Activated CD4-positive, alpha-beta T cell treated with anti-CD3 and anti-CD28 coated beads, Interleukin-10, Interleukin-2, amounts not matched to agents 100 ng/mL and 50 ng/mL, durations not matched to agents 16 hours and 8 hours (primary cell): ENCODE data around the gene YAP1.

ENCODE experiments used
- DNase-seq: peaks from one replicate; pipeline ENCODE4 v3.0.0-alpha.2; 2020

YAP1 gene

DNA sequence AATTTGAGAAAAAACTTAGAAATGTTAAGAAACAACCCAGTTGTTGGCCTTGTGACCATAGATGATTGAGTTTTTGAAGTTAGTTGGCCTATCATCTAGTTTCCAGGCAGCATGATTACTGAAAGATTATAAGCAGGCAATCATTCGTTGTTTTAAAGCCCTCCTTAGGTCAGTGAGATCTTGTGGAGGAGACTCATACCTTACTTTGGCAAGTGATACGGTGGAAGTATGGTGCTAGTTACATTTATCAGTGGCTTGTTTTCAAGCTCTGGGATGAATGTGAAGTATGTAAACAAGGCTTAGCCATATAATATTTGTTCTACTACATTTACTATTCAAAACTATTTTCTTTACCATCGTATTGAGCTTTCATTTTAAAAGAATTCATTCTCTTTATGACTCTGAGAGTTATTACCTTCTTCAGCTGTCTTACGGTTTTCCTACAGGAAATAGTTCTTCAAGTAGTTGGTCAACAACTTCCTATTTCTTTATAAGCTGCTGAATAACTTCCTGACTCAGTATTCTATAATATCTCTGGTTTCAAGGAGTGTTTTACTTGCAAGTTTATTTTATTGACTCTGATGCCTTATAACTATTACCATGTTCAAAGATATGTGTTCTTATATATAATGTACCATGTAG is 7.3 kb downstream of the YAP1 start:
- no peak for DNase-seq

DNA sequence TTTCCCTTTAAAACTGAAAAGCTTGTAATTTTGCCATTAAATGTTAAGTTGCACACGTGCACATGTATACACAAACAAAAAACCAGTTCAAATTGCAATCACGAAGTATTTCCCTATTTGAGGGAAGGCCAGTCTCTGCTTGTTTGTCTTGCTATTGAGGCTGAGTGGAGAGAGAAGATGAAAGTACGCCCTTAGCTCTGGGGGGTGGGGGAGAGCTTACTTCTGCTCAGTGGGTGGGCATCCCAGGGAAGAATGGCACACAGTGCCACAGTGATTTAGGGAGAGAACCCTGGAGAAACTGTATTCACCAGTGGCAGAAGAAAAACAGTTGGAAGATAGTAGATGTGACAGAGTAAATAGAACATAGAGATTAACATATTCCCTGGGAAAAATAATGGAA is 8.7 kb downstream of the YAP1 start:
- DNase-seq = no peak

DNA sequence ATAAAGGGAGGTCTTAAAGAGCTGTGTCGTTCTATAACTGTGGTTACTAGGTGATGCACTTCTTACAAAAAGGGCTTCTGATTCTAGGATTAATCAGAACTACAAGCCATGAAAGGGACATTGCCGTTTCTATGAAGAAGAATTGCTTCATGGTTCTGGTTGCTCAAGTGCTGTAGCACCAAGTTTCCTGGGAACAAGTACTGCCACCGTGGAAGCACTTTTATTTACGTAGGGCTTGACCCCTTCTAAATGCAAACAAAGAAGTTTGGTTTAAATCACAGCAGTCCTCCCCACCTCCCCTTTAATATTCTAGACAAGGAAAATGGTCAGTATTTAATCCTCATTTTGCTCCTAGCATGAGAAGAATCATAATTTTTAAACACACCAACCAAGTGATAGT is 9.8 kb downstream of the YAP1 start:
- DNase-seq = no peak

DNA sequence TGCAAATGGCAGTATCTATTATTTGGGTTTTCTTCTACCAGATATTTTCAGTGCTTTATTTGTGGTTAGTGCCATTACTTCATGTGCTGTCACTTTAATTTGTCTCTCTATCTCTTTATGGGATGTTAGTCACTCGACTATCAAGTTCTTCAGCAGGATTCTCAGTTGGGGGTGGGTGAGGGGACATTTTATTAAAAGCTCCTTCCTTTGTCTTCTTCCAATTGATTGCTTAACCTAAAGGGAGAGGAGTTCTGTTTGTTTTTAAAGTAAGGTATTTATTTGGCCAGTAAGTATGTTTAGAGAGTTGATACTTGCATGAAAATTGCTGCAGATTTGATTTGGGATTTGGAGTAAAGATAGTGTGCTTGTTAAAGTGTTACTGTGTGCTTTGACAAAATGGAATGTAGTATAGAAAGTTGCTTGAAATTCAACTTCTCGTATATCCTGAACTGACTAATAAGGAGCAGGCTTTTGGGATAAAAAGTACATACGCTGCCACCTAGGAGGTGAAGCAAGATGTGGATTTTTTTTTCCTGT is 10.3 kb downstream of the YAP1 start:
- DNase-seq = no peak

DNA sequence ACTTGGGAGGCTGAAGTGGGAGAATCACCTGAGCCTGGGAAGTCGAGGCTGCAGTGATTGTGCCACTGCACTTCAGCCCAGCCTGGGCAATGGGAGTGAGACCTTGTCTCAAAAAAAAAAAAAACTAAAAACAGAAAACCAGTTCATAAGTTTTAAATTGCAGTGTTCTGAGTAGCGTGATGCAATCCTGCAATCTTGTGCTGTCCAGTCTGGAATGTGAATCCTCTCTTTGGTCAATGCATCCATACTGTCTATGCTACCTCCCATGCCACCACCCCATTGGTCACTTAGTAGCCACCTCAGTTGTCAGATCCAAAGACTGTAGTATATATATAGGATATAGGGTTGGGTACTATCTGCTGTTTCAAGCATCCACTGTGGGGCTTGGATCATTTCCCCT is 11.1 kb downstream of the YAP1 start:
- no peak for DNase-seq

DNA sequence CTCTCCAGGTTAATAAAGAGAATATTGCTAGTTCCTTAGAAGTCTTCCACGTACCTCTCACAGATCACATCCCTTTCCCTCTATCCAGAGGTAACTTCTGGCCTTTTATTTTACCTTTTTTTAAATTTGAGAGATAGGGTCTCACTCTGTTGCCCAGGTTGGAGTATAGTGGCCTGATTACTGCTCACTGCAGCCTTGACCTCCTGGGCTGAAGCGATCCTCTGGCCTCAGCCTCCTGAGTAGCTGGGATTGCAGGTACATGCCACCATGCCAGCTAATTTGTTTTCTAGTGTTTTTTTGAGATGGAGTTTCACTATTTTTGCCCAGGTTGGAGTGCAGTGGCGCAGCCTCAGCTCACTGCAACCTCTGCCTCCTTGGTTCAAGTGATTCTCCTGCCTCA is 24.4 kb downstream of the YAP1 start:
- DNase-seq = no peak

DNA sequence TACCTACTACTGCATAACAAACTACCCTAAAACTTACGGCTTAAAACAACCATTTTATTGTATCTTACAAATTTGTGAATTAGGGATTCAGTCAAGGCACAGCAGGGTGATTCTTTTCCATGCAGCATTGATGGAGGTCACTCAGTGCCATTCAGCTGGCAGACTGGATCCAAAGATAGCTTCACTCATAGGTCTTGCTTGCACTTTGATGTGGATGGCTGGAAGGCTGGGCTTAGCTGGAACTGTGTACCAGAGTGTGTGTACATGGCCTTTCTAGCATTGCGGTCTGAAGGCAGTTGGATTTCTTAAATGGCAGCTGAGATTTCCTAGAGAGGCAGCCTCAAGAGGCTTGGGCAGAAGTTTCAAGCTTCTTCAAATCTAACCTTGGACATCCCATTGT is 25.0 kb downstream of the YAP1 start:
- no peak for DNase-seq

DNA sequence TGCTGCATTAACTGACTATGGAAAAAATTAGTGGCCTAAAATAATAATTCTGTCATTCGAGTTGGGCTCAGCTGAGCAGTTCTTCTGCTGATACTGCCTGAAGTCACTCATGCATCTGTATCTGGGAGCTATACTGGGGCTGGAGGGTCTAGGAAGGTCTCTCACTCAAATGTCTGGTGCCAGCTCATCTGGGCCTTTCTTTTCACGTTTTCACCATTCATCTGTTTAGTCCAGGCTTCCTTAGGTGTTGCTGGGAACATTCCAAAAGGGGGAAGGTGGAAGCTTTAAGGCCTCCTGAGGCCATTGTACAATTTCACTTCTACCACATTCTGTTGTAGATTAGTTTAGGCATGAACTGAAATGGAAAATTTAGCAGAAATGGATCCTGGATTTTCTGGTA is 28.0 kb downstream of the YAP1 start:
- no peak for DNase-seq

DNA sequence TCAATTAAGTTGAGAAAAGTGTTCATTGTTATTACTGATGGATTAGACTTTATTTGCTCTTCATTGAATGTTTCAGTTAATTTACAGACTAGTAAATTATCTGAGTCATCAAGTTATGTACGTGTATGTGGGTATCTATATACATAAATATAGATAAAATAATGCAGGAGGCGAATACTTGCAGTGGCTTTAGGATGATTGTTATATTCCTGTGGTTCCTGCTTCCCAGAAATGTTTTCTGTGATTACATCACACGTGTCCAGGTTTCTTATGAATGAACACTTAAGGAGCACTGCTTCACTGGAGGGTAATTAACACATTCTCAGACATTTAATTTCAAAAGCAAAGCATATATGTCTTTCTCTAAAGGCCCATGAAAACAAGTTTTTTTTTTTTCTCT is 28.4 kb downstream of the YAP1 start:
- no peak for DNase-seq

DNA sequence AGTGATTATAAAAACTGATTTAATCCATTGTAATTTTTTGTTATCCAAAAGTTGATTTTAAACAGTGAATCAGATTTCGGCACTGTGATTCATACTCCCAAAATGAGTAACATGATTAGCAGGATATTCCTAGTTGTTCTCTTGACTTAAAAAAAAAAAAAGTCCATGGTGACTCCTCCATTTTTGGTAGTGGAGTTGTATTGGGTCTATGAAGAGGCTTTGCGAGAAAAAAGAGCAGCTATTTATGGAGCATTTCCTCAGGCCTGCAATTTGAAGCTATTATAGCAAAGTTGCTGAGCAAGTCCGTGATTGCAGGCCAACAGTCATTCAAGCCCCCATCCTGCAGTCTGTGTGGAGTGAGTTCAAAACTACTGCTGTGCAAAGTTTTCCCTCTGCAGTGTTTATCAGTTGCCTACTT is 28.8 kb downstream of the YAP1 start:
- no peak for DNase-seq

DNA sequence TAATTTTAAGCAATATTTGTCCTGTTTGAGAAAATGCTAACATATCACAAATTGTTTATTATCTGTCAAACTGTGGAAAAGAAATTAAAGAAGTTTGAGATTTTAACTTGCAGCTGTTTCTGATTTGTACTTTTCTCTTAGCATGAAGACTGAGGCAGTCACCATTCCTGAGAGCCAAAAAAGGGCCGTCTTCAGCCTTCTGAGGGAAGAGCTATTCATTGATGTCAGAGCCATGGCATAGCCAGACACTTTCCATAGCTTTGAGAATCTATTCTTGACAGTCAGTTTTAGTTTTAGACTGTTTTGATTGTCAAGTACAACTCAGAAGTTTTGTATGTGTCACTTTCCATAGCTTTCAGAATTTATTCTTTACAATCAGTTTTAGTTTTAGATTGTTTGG is 32.1 kb downstream of the YAP1 start:
- DNase-seq = no peak

DNA sequence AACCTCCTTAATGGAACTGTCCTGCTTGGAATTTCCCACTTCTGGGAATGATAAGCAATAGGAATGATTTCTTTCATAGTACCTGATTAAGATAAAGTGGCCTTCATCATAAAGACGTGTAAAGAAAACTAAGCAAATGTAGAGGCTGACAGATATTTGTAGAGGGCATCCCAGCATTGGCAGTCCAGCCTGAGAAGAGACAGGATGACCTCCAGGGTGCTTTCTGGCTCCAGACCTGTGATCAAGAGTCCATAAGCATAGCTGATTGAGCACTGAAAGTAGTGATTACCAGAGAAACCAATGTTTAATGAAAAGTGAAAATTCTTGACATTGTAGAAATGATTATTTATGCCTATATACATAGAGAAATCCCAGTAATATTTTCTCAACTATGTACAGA is 33.6 kb downstream of the YAP1 start:
- DNase-seq = no peak

DNA sequence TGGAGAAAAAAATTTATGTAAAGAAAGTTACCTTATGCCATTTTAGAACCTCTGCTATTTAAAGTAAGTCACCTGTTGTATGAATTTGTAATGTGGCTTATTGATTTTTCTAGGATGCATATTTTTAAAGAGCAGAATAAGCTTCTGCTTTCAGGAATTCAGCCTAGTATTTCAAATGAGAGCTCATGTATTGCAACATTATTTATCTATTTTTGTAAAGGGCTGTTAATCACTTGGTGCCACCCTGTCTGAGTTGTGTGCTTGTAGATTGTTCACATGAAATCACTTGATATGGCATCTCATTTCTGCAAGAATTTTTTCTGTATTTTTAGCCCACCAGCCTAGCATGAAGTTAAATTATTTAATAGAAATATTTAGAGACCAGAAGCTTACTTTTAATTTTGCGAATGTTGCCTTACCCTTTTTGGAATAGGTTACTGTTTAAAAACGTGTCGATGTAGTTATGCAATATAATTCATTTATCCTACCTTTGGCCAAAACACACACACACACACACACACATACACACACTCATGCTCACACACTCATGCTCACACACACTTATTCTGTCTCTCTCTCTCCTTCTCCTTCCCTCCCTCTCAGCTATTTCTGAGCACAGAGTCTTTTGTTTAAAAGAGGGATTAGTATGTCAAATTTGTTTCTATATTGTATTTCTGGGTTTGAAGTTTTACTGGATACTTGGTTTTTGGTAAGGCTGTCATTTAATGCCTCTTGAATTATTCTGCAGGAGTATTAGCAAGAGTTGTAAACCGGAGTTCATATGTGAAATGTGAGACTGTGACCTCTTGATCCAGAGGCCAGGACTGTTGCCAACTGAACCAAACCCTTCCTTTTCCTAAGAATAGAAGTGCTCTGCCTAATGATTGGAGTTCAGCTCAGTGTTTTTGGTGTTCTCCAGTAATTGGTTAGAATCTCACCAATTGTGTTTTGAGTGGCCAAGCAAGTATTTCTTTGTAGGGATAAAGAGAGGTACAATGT is 34.4 kb downstream of the YAP1 start:
- DNase-seq = no peak

DNA sequence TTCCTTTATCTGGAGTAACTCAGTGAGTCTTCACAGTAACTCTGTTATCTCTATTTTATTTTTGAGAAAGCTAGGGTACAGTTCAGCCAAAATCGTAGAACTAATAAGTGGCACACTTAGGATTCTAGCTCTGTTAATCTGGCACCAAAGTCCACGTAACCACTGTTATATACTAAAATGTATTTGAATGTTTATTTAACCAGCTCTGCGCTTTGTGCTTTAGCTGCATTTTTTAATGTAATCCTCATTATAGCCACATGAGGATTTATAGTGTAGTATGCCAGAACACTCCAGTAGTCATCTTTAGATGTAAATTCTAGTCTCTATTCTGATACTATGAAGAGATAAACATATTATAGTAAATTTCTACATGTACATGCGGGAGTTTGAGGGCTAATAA is 36.8 kb downstream of the YAP1 start:
- no peak for DNase-seq

DNA sequence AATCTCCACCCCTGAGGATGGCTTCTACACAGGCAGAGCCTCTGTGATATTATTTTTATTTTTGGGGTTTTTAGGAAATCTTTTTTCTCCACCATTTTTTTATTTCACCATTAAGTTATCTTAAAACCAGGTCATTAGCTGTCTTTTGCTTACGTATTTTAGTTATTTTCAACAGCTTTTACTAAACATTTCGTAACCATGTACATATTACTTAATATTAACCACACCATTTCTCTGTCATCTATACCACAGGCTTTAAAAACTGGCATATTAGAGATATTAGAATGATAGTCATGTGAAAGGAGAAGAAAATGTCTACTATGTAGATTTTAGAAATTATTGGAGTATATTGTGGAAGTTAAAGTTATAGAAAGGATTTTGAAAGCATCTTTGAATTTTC is 37.4 kb downstream of the YAP1 start:
- DNase-seq = no peak

DNA sequence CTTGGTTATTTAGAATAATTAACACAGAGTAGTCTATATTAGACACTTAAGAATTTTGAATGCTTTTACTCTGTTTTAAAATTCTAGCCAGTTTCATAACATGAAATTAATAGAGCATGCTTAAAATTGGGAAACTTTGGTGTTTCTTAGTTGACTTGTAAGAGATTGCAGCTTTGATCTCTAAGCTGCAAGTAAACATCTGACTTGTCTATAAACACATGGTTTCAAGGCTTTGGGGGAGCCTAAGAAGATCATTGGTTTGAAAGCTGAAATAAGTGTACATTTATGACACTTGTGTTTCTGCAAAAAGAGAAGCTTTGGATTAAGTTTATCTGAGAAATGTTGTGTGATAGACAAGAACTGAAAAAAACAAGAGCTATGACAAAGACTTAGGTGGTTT is 37.8 kb downstream of the YAP1 start:
- DNase-seq = no peak

DNA sequence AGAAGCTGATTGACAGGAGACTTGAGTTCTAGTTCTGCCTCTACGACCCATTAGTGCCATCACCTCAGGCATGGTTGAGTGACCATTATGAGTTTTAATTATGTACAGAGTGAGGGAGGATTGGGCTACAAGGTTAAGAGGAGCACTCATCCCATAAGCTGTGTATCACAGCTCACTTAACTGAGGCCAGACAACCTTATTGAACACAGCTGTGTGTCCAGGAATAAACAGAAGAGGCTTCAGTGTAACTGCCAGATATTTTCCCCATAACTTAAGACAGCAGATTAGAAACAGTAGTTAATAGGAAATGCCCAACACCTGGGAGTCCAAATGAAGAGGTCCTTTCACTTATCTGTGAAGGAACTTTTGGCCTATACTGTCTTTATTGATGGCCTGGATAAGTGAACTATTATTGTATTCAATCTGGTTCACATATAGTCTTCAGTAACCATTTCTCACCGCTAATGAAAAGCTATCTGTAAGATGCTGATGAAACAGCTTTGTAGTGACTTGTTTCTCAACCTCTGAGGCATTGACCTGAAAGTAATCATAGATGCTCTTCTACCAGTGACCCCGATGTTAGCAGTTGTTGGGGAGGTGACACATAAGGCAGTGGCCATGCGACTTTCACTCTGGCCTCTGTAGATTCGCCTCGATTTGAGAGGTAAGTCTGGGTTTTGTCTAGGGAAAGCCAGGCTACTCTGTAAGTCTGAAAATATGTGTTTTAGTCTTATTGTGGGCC is 41.7 kb downstream of the YAP1 start:
- no peak for DNase-seq

DNA sequence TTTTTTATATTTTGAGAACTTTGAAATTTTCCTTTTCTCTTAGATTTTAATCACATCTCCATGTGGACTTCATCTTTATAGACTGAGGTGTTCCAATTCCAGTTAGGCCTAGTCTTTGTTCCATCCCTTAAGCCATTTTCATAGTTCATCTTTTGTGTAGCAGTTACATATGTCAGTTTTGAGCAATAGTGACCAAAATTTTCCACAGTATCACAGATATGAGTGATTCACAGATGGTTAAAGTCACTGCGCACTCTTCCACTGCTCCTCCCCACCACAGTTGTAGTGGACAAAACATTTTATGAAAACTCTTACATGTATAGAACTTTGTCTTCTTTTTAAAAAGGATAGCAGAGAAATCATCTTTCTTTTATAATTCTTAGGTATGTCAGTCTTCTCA is 42.8 kb downstream of the YAP1 start:
- no peak for DNase-seq

DNA sequence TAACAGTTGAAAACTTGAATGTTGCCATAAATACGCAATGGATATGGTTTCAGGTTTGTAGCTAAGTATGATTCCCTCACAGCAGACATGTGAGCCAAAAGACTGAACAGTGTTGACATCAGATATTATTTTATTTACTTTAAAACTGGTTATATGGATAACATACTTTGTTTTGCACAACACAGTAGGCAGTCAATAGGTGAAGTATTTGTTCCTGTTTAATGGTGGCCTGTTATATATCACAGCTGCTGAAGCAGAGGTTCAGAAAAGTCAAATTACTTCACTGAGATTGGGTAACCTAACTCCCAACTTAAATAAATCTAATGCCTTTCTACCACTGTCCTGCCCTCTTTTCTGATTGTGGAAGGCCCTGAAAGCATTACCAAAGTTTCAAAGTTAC is 44.6 kb downstream of the YAP1 start:
- no peak for DNase-seq

DNA sequence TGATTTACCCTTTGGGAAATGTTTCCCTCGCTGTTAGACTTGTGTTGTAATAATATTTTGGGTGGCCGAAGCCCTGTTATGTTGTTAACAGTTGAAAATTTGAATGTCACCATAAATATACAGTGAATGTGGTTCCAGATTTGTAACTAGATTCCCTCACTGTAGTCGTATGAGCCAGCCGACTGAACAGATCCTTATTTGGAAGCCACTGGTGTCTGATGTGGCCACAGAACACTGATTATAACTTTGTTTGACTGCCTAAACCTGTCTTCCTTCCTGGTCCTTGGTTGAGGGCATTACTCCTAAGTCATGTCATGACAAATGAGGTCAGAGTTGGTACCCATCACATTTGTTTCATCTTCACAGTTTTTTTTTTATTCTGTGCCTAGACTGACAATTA is 45.4 kb downstream of the YAP1 start:
- no peak for DNase-seq

DNA sequence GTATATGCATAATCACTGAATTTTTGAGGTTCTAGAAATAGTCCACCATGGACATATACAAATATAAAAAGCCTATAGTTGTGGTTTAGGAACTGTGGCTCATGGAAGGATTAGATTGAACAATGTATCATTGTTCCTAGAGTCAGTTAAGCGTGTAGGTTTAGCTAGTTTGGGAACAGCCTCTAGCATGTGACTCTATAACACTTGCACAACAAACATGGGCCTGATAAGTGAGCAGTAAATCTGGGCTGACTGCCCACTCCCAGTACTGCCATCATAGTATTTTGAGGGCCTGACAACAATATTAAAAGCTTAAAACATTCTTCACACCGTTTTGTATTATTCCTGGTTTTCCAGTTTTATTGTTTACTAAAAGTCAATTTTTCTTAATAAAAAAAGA is 47.0 kb downstream of the YAP1 start:
- no peak for DNase-seq

DNA sequence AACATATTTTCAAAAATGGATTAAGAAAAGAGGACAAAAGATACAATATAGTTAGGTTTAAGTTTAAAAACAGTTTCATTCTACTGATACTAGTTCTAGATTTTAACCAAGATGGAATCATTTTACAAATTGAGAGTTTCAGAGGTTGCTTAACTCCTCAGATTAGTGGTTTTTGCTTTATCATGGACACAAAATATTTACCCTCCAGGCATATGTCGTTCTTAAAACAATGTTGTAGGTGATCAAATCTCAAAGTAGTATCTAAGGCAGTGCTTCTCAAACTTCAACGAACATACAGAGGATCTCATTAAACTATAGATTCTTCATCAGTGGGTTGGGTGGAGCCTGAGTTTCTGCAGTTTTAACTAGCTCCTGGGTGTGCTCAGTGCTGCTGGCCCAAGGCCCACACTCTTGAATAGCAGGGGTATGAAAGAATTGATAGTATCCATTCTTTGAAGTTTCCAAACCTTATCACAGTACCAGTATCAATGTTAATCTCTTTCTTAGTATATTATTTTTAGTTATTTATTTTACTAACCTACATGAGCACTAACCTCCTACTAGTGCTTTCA is 48.0 kb downstream of the YAP1 start:
- DNase-seq = no peak

DNA sequence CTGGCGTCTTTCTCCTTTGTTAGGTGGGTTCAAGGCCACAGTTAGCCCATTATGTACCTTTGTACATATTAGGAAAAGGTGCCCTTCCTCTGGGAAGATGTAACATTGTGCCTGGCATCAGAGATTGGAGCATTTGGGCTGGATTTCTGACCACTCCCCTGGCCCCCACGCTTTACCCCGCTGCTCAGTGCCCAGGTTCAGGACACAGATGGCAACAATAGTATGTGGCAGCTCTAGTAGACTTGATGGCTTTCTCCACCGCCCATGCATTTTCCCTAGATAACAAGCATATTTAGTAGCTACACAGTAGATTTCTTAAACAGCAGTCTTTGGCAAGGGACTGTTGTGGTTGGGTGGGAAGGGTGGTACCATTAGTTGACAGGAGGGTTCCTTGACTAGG is 53.1 kb downstream of the YAP1 start:
- no peak for DNase-seq
